ENCODE data around the gene RGS9.
"Not testable (repeated sequence)": the region's sequence is repeated elsewhere in the genome, so short reads cannot be mapped to it uniquely, and the experiment has no call there.

RGS9 gene

GRCh38 chr17:65137021-65137939 lies at the start of gene RGS9:
Gene RGS9 (plus strand): TSS chr17:65137370. CDS start chr17:65137541, 171 bp downstream.
- DNase-seq: peak; percentile 62

GRCh38 chr17:65088621-65089360 lies 48.4 kb upstream of the RGS9 start:
- no peak for DNase-seq

- no peak for DNase-seq
Measured at GRCh38 chr17:65092262-65092661, 44.9 kb upstream of the RGS9 start.

- DNase-seq: not testable (repeated sequence)
Measured at GRCh38 chr17:65092721-65093356, 44.3 kb upstream of the RGS9 start.

GRCh38 chr17:65093930-65094329 lies 43.2 kb upstream of the RGS9 start:
- DNase-seq: no peak

- no peak for DNase-seq
Measured at GRCh38 chr17:65095465-65095864, 41.7 kb upstream of the RGS9 start.

GRCh38 chr17:65096382-65096781 lies 40.8 kb upstream of the RGS9 start:
- DNase-seq: not testable (repeated sequence)

- DNase-seq: no peak
Measured at GRCh38 chr17:65097110-65097509, 40.1 kb upstream of the RGS9 start.

- no peak for DNase-seq
Measured at GRCh38 chr17:65099475-65099874, 37.7 kb upstream of the RGS9 start.

- no peak for DNase-seq
Measured at GRCh38 chr17:65099941-65100315, 37.2 kb upstream of the RGS9 start.

- peak; percentile 67 for DNase-seq
Measured at GRCh38 chr17:65100316-65101140, 36.6 kb upstream of the RGS9 start.

GRCh38 chr17:65101371-65101770 lies 35.8 kb upstream of the RGS9 start:
- DNase-seq: no peak

GRCh38 chr17:65102235-65102634 lies 34.9 kb upstream of the RGS9 start:
- no peak for DNase-seq

GRCh38 chr17:65102788-65103187 lies 34.4 kb upstream of the RGS9 start:
- no peak for DNase-seq

- no peak for DNase-seq
Measured at GRCh38 chr17:65103431-65103830, 33.7 kb upstream of the RGS9 start.

GRCh38 chr17:65103896-65104295 lies 33.3 kb upstream of the RGS9 start:
- DNase-seq: no peak

GRCh38 chr17:65104541-65104940 lies 32.6 kb upstream of the RGS9 start:
- no peak for DNase-seq

GRCh38 chr17:65104973-65105372 lies 32.2 kb upstream of the RGS9 start:
- no peak for DNase-seq

GRCh38 chr17:65108152-65108551 lies 29.0 kb upstream of the RGS9 start:
- no peak for DNase-seq

GRCh38 chr17:65109543-65109942 lies 27.6 kb upstream of the RGS9 start:
- DNase-seq: no peak

- DNase-seq: no peak
Measured at GRCh38 chr17:65109990-65110680, 27.0 kb upstream of the RGS9 start.

- no peak for DNase-seq
Measured at GRCh38 chr17:65115839-65116238, 21.3 kb upstream of the RGS9 start.
